ENCODE measurements around the gene CUBN. TPM values are rescaled to one million over a fixed set of nuclear protein-coding genes. Genes with fewer than 3 reads are reported as not detected.

The CUBN gene
- total and polyA plus RNA-seq, 10 of the 15 experiments (the other 5 are each of a cell fraction or from before 2014, with no cell fraction given) = under 0.01 to 0.14 (median 0.02) TPM; not detected in 6

- no peak overlapping the region for H3K9ac ChIP-seq (ENCODE audit: control insufficient read depth, insufficient read depth, low read length)
- no peaks in the 10 kb centered on the region for H3K4me1 ChIP-seq (ENCODE audit: control insufficient read depth, insufficient read depth, low read length)
- ChIA-PET CTCF (no interaction called here), POLR2A (no interaction called here), RAD21 (ENCODE audit: unreplicated experiment) (interaction anchor here (0.6 kb wide), 1 partner anchor 77 kb away, joined by 5 read pairs; no protein-coding TSS in a partner anchor), SMC1A (ENCODE audit: uncharacterized antibody, unreplicated experiment) (no interaction called here)
- no TSS peak for BruUV-seq (replicated peaks)
- no peaks in the 10 kb centered on the region for H4K20me1 ChIP-seq (ENCODE audit: control insufficient read depth, insufficient read depth)
- H3K27me3 ChIP-seq (replicated peaks in 1 of 2; ENCODE audit: control insufficient read depth in 2 of 2, insufficient read depth in 2 of 2, low read length in 1 of 2) = no peaks in the 10 kb centered on the region
- H2AFZ ChIP-seq (ENCODE audit: control insufficient read depth, low read depth, low read length) = no peak overlapping the region
- no peaks in the 10 kb centered on the region for H3K36me3 ChIP-seq (ENCODE audit: control insufficient read depth in 2 of 2, insufficient read depth in 2 of 2, low read length in 1 of 2)
- H3K4me2 ChIP-seq (ENCODE audit: control insufficient read depth, insufficient read depth) = no peak overlapping the region
- 74% methylated on average over 12 of the region's 12 CpGs for WGBS (ENCODE audit: insufficient coverage, insufficient replicate concordance, low lambda C conversion rate, missing lambda C conversion rate)
- no peak overlapping the region for H3K27ac ChIP-seq (ENCODE audit: control insufficient read depth, insufficient read depth)
- in situ Hi-C loops (cut with MboI) (no loop called here), intact Hi-C loops (cut with micrococcal nuclease; ENCODE audit: unreplicated experiment) (no loop called here)
- no peaks in the 10 kb centered on the region for H3K9me3 ChIP-seq (replicated peaks; ENCODE audit: control insufficient read depth, insufficient read depth, low read length)
- H3K79me2 ChIP-seq (ENCODE audit: control insufficient read depth, insufficient read depth, low read length) = no peaks in the 10 kb centered on the region
- H3K4me3 ChIP-seq = no peak overlapping the region
- TF ChIP-seq ZNF384 (IDR thresholded peaks at IDR 0.05; ENCODE audit: borderline replicate concordance, low read depth, low read length) (no peak), NFYB (IDR thresholded peaks at IDR 0.05; ENCODE audit: insufficient read depth, low read depth, low read length) (no peak), TAF1 (IDR thresholded peaks at IDR 0.05; ENCODE audit: borderline replicate concordance, low read depth, low read length) (no peak), E2F4 (IDR thresholded peaks at IDR 0.05; ENCODE audit: low read depth, low read length) (no peak), NFXL1 (IDR thresholded peaks at IDR 0.05; ENCODE audit: borderline replicate concordance) (no peak), SMAD1 (IDR thresholded peaks at IDR 0.05; ENCODE audit: low read depth, partially characterized antibody) (no peak), HDAC6 (IDR thresholded peaks at IDR 0.05; ENCODE audit: unreplicated experiment) (no peak), BCLAF1 (IDR thresholded peaks at IDR 0.05) (no peak), NR2C1 (IDR thresholded peaks at IDR 0.05) (no peak), ZNF24 (IDR thresholded peaks at IDR 0.05) (no peak), ATF2 (IDR thresholded peaks at IDR 0.05; ENCODE audit: low read length) (no peak), NFIC (IDR thresholded peaks at IDR 0.05; ENCODE audit: low read depth, low read length) (no peak), PKNOX1 (IDR thresholded peaks at IDR 0.05) (no peak), KLF5 (IDR thresholded peaks at IDR 0.05; ENCODE audit: partially characterized antibody) (no peak), ZNF622 (IDR thresholded peaks at IDR 0.05) (no peak), BRCA1 (IDR thresholded peaks at IDR 0.05; ENCODE audit: low read depth, low read length) (no peak), POLR2A (IDR thresholded peaks at IDR 0.05; ENCODE audit: low read depth, low read length) (no peak)
- ATAC-seq (no peak), FAIRE-seq (no peak), DNase-seq (ENCODE audit: low read depth, low spot score) (no peak)
Measured at GRCh38 chr10:17073725-17074540, 55.7 kb downstream of the CUBN start.

All from GM12878 (cell line).